Measurements from ENCODE around the gene KLHDC10.

- TF ChIP-seq POLR2A (IDR thresholded peaks at IDR 0.05), result no peak
- no peak for TF ChIP-seq CTCF (IDR thresholded peaks at IDR 0.05)
These were observed 9.6 kb downstream of the KLHDC10 start for GRCh38 chr7:130079846-130080394.
